Calu3 (cell line): ENCODE data around the gene PDE10A. TPM values are rescaled to one million over a fixed set of nuclear protein-coding genes. Genes with fewer than 3 reads are reported as not detected.
"Not testable (repeated sequence)": the region's sequence is repeated elsewhere in the genome, so short reads cannot be mapped to it uniquely, and the experiment has no call there.

Experiments
- BruUV-seq: library from RNA; stranded (reverse); fragments of 400-500 nt; replicated peaks from 2 replicates; lab custom pipeline; 2021; lab: Mats Ljungman, UMichigan
- CTCF ChIA-PET: fragments of 300-600 bp; sonication (Branson Sonifier 250); formaldehyde crosslinking; loops from one replicate; lab custom pipeline; 2022; ENCODE audit warnings: antibody characterized with exemption; lab: Charles Lee
- DNase-seq: peaks from one replicate; pipeline ENCODE4 v3.0.0; 2022
- H3K27ac Mint-ChIP-seq: one replicate; pipeline ENCODE4 v1.8.0; 2022; ENCODE audit warnings: mixed read lengths; ENCODE audit not compliant: unreplicated experiment
- H3K27me3 Mint-ChIP-seq: one replicate; pipeline ENCODE4 v1.8.0; 2022; ENCODE audit warnings: mixed read lengths; ENCODE audit not compliant: unreplicated experiment
- H3K36me3 Mint-ChIP-seq: one replicate; pipeline ENCODE4 v1.8.0; 2022; ENCODE audit warnings: mild to moderate bottlenecking, moderate library complexity, mixed read lengths; ENCODE audit not compliant: insufficient read depth, unreplicated experiment
- H3K4me1 Mint-ChIP-seq: one replicate; pipeline ENCODE4 v1.8.0; 2022; ENCODE audit warnings: mild to moderate bottlenecking, low read depth, mixed read lengths; ENCODE audit not compliant: unreplicated experiment
- H3K4me3 Mint-ChIP-seq: one replicate; pipeline ENCODE4 v1.8.0; 2022; ENCODE audit warnings: mild to moderate bottlenecking, low read depth, moderate library complexity, mixed read lengths; ENCODE audit not compliant: unreplicated experiment
- H3K9me3 Mint-ChIP-seq: one replicate; pipeline ENCODE4 v1.8.0; 2022; ENCODE audit warnings: low read depth, mixed read lengths; ENCODE audit not compliant: unreplicated experiment
- CTCF ChIP-seq: fragments of 200-600 bp; IDR thresholded peaks from one replicate; pipeline ENCODE4 v1.8.0; 2022; ENCODE audit warnings: antibody characterized with exemption; ENCODE audit not compliant: unreplicated experiment
- intact Hi-C: fragments of 100-400 bp; cut with micrococcal nuclease; formaldehyde crosslinking; loops from one replicate; pipeline ENCODE4 v1.10.0; 2022; ENCODE audit not compliant: unreplicated experiment
- total RNA-seq: library from RNA; stranded (reverse); gene quantifications from 2 replicates; pipeline ENCODE4 v1.2.3, GENCODE V29; 2022

The PDE10A gene
- total RNA-seq, 1 experiment from 2014 or later: 22.5 TPM

- Mint-ChIP-seq H3K4me3 (no peak overlapping the region), H3K4me1 (no peaks in the 10 kb centered on the region), H3K27me3 (no peaks in the 10 kb centered on the region), H3K27ac (no peak overlapping the region), H3K36me3 (no peaks in the 10 kb centered on the region), H3K9me3 (peaks cover 4% of the 10 kb centered on the region)
- no peak for DNase-seq
- BruUV-seq: no TSS peak
- CTCF ChIA-PET: no interaction called here
- TF ChIP-seq CTCF: no peak
- intact Hi-C loops: no loop called here
These were observed 154.6 kb downstream of the PDE10A start for GRCh38 chr6:165508321-165508869.

GRCh38 chr6:165506657-165507056 is 156.4 kb downstream of the PDE10A start:
- CTCF ChIA-PET: no interaction called here
- Mint-ChIP-seq H3K27ac (no peak overlapping the region), H3K36me3 (no peaks in the 10 kb centered on the region), H3K27me3 (no peaks in the 10 kb centered on the region), H3K4me3 (no peak overlapping the region), H3K9me3 (peaks cover 4% of the 10 kb centered on the region), H3K4me1 (no peaks in the 10 kb centered on the region)
- intact Hi-C loops: no loop called here
- BruUV-seq: no TSS peak
- no peak for DNase-seq
- no peak for TF ChIP-seq CTCF

GRCh38 chr6:165500214-165500907 is 162.7 kb downstream of the PDE10A start:
- H3K9me3 Mint-ChIP-seq, H3K27me3 Mint-ChIP-seq, DNase-seq, H3K4me3 Mint-ChIP-seq, intact Hi-C loops, BruUV-seq, H3K36me3 Mint-ChIP-seq, CTCF ChIA-PET, H3K27ac Mint-ChIP-seq: not testable (repeated sequence)
- peaks cover 18% of the 10 kb centered on the region for H3K4me1 Mint-ChIP-seq

GRCh38 chr6:165497472-165497871 is 165.6 kb downstream of the PDE10A start:
- no peak for DNase-seq
- Mint-ChIP-seq H3K27ac (no peak overlapping the region), H3K36me3 (no peaks in the 10 kb centered on the region), H3K27me3 (no peaks in the 10 kb centered on the region), H3K4me3 (no peak overlapping the region), H3K9me3 (no peaks in the 10 kb centered on the region), H3K4me1 (peaks cover 18% of the 10 kb centered on the region)
- CTCF ChIA-PET: no interaction called here
- BruUV-seq: no TSS peak
- intact Hi-C loops: no loop called here
- TF ChIP-seq CTCF: no peak
